HepG2 (cell line): ENCODE measurements around the gene LSM14B. TPM values are rescaled to one million over a fixed set of nuclear protein-coding genes. Genes with fewer than 3 reads are reported as not detected.

Experiments
- ATAC-seq: fragments of 200-7000 bp; cut with Tn5 transposase; 3 replicates; pipeline ENCODE4 v1.9.1; 2020; ENCODE audit warnings: mild to moderate bottlenecking, moderate library complexity
- BruUV-seq: library from RNA; stranded (reverse); fragments of 400-500 nt; replicated peaks from 2 replicates; lab custom pipeline; 2021; lab: Mats Ljungman, UMichigan
- CTCF ChIA-PET: fragments of 300-600 bp; formaldehyde crosslinking; extraction: SDS; loops from one replicate; lab custom pipeline; 2021; ENCODE audit warnings: low total read pairs, inconsistent platforms, low intra/inter-chr PET ratio; lab: Yijun Ruan, JAX
- POLR2A ChIA-PET: fragments of 350-600 bp; sonication (Branson Sonifier 250); formaldehyde crosslinking; loops from one replicate; lab custom pipeline; 2020; ENCODE audit warnings: antibody characterized with exemption, inconsistent platforms; lab: Yijun Ruan, JAX
- DNase-seq: peaks from one replicate; pipeline ENCODE4 v3.0.0-alpha.2; 2015; ENCODE audit warnings: low spot score
- FAIRE-seq: peaks from 3 replicates; lab custom pipeline; 2011; peaks lifted over from hg19 to GRCh38; lab: Jason Lieb, UNC
- H2AFZ ChIP-seq: one replicate; pipeline ENCODE4 v1.6.1; 2011; ENCODE audit warnings: low read length, inconsistent platforms
- H3K27ac ChIP-seq: fragments of 300-600 bp; 3 replicates; pipeline ENCODE4 v1.8.0; 2011; ENCODE audit warnings: mixed run types, mild to moderate bottlenecking, mixed read lengths, low read length, inconsistent platforms; ENCODE audit not compliant: insufficient read depth; ENCODE audit errors: extremely low read length
- H3K27me3 ChIP-seq, 2 experiments: fragments of 200-600 bp in 1 of 2; 2 replicates in 1 of 2; 3 replicates in 1 of 2; pipeline versions ENCODE4 v1.6.0 to v1.8.0; 2011; ENCODE audit warnings: low read length in 2 of 2, mild to moderate bottlenecking in 2 of 2, moderate library complexity in 2 of 2, inconsistent platforms in 1 of 2; ENCODE audit not compliant: insufficient read depth in 2 of 2, control insufficient read depth in 1 of 2
- H3K36me3 ChIP-seq, 2 experiments: fragments of 200-600 bp in 1 of 2; replicated peaks in 1 of 2; 2 replicates in 1 of 2; 3 replicates in 1 of 2; pipeline versions ENCODE4 v1.5.1 to v1.8.0; 2011; ENCODE audit warnings: low read length in 2 of 2, inconsistent platforms in 1 of 2; ENCODE audit not compliant: insufficient read depth in 2 of 2, control insufficient read depth in 1 of 2
- H3K4me1 ChIP-seq: 2 replicates; pipeline ENCODE4 v1.5.1; 2012; ENCODE audit warnings: low read length, inconsistent platforms; ENCODE audit not compliant: insufficient read depth
- H3K4me2 ChIP-seq: 2 replicates; pipeline ENCODE4 v1.6.0; 2011; ENCODE audit warnings: low read depth, low read length, inconsistent platforms
- H3K4me3 ChIP-seq, 3 experiments: fragments of 200-600 bp in 1 of 3; sonication (generic), shearing (Covaris generic) in 1 of 3; replicated peaks in 1 of 3; 2 replicates each; pipeline ENCODE4 v1.5.1; 2011 to 2016; ENCODE audit warnings: low read length in 3 of 3, inconsistent platforms in 2 of 3, low read depth in 2 of 3, mild to moderate bottlenecking in 2 of 3, control low read depth in 1 of 3, mixed read lengths in 1 of 3; ENCODE audit not compliant: insufficient read depth in 1 of 3
- H3K79me2 ChIP-seq: one replicate; pipeline ENCODE4 v1.6.1; 2011; ENCODE audit warnings: low read length, inconsistent platforms; ENCODE audit not compliant: insufficient read depth
- H3K9ac ChIP-seq: 2 replicates; pipeline ENCODE4 v1.6.0; 2011; ENCODE audit warnings: mild to moderate bottlenecking, low read depth, low read length, inconsistent platforms; ENCODE audit not compliant: insufficient read depth
- H3K9me3 ChIP-seq: 2 replicates; pipeline ENCODE4 v1.5.1; 2012; ENCODE audit warnings: mild to moderate bottlenecking, low read length
- H4K20me1 ChIP-seq: 2 replicates; pipeline ENCODE4 v1.6.0; 2011; ENCODE audit warnings: inconsistent platforms, mild to moderate bottlenecking, low read length, moderate library complexity; ENCODE audit not compliant: insufficient read depth
- CAMTA2 ChIP-seq: sonication (generic); formaldehyde crosslinking; IDR thresholded peaks from 2 replicates; pipeline ENCODE4 v1.4.0; 2020; ENCODE audit warnings: mild to moderate bottlenecking, missing genetic modification reagents, borderline replicate concordance
- ISL2 ChIP-seq: sonication (generic); formaldehyde crosslinking; IDR thresholded peaks from 2 replicates; pipeline ENCODE4 v1.5.0; 2020; ENCODE audit warnings: missing genetic modification reagents
- JUNB ChIP-seq: sonication (generic); formaldehyde crosslinking; IDR thresholded peaks from 2 replicates; pipeline ENCODE4 v1.8.0; 2022; ENCODE audit warnings: missing genetic modification reagents, mild to moderate bottlenecking, borderline replicate concordance
- PHF21A ChIP-seq: sonication (generic); formaldehyde crosslinking; IDR thresholded peaks from 2 replicates; pipeline ENCODE4 v1.5.0; 2020; ENCODE audit warnings: mild to moderate bottlenecking, missing genetic modification reagents
- RORA ChIP-seq: sonication (generic); formaldehyde crosslinking; IDR thresholded peaks from 2 replicates; pipeline ENCODE4 v1.5.0; 2020; ENCODE audit warnings: mild to moderate bottlenecking, missing genetic modification reagents, moderate library complexity
- TBL1XR1 ChIP-seq: fragments of 150-350 bp; IDR thresholded peaks from 2 replicates; pipeline ENCODE4 v1.6.1; 2014; ENCODE audit warnings: borderline replicate concordance, low read length; ENCODE audit not compliant: partially characterized antibody
- TBX3 ChIP-seq: fragments of 450-650 bp; IDR thresholded peaks from 2 replicates; pipeline ENCODE4 v1.6.1; 2017; ENCODE audit warnings: antibody characterized with exemption, mild to moderate bottlenecking, inconsistent platforms, borderline replicate concordance
- ZFAT ChIP-seq: sonication (generic); formaldehyde crosslinking; conservative IDR thresholded peaks from 2 replicates; pipeline ENCODE4 v1.8.1; 2023; ENCODE audit warnings: missing genetic modification reagents, inconsistent platforms
- ZFX ChIP-seq: sonication (generic); formaldehyde crosslinking; IDR thresholded peaks from 2 replicates; pipeline ENCODE4 v1.4.0; 2020; ENCODE audit warnings: mild to moderate bottlenecking, low read depth, missing genetic modification reagents, moderate library complexity
- ZHX2 ChIP-seq, 2 experiments: sonication (generic) in 1 of 2; formaldehyde crosslinking in 1 of 2; IDR thresholded peaks; 2 replicates each; pipeline versions ENCODE4 v1.6.1 to v1.9.0; 2014 to 2022; ENCODE audit warnings: antibody characterized with exemption in 1 of 2, borderline replicate concordance in 1 of 2, inconsistent platforms in 1 of 2, low read depth in 1 of 2, missing genetic modification reagents in 1 of 2
- ZNF253 ChIP-seq: sonication (generic); formaldehyde crosslinking; IDR thresholded peaks from 2 replicates; pipeline ENCODE4 v1.8.0; 2022; ENCODE audit warnings: mild to moderate bottlenecking, missing genetic modification reagents, borderline replicate concordance
- ZNF383 ChIP-seq: sonication (generic); formaldehyde crosslinking; IDR thresholded peaks from 2 replicates; pipeline ENCODE4 v1.4.0; 2020; ENCODE audit warnings: missing genetic modification reagents, mild to moderate bottlenecking, borderline replicate concordance
- ZNF550 ChIP-seq: sonication (generic); formaldehyde crosslinking; IDR thresholded peaks from 2 replicates; pipeline ENCODE4 v1.4.0; 2020; ENCODE audit warnings: mild to moderate bottlenecking, missing genetic modification reagents, borderline replicate concordance
- ZNF790 ChIP-seq: sonication (generic); formaldehyde crosslinking; IDR thresholded peaks from 2 replicates; pipeline ENCODE4 v1.8.0; 2022; ENCODE audit warnings: missing genetic modification reagents, mild to moderate bottlenecking, borderline replicate concordance
- WGBS: methylation state at CpG from one replicate; pipeline ENCODE4 v1.1.6; 2017; ENCODE audit warnings: low lambda C conversion rate; 5-methylcytosine and 5-hydroxymethylcytosine counted together
- in situ Hi-C: cut with HindIII; loops from 2 replicates; pipeline ENCODE4 v1.10.0; 2017; ENCODE audit warnings: low pct_unique_long_range_greater_than_20kb; ENCODE audit not compliant: extremely low pct_ligation_motif_present
- intact Hi-C: fragments of 100-400 bp; cut with micrococcal nuclease; formaldehyde crosslinking; loops from one replicate; pipeline ENCODE4 v1.10.0; 2022; ENCODE audit not compliant: unreplicated experiment
- polyA plus RNA-seq, 8 experiments: library from polyadenylated mRNA; depleted of rRNA in 3 of 8; stranded (reverse) in 7 of 8; unstranded in 1 of 8; fragments of >200 nt; fragmentation: Illumina TruSeq in 4 of 8; extraction: Trizol in 4 of 8; gene quantifications; 2 replicates each; pipeline versions ENCODE4 v1.2.1 to v1.2.3, GENCODE V29; 2011 to 2016; ENCODE audit warnings: low read depth in 4 of 8, missing spikeins in 1 of 8, mixed read lengths in 1 of 8; ENCODE audit not compliant: insufficient read depth in 1 of 8
- total RNA-seq, 5 experiments: library from RNA; depleted of rRNA; stranded (reverse); fragments of >200 nt; fragmentation: Illumina TruSeq; extraction: Trizol; gene quantifications; 2 replicates each; pipeline ENCODE4 v1.2.3, GENCODE V29; 2016; ENCODE audit warnings: low read depth in 1 of 5

The LSM14B gene
- total and polyA plus RNA-seq, 2 of the 13 experiments (the other 11 are each of a cell fraction or from before 2014, with no cell fraction given): 43.3 to 79.2 TPM

GRCh38 chr20:62087632-62088031 is 34.6 kb upstream of the LSM14B start (continued):
- TF ChIP-seq ZNF253 (CRISPR knock-in tag) (0 out of 2 replicates have a peak, but pooled peaks have one; percentile 16), ZNF550 (no peak)
- TF ChIP-seq, all 625 proteins: peak for 6

GRCh38 chr20:62088258-62089127 is 33.8 kb upstream of the LSM14B start:
- in situ Hi-C loops (no loop called here), intact Hi-C loops (no loop called here)
- ChIA-PET POLR2A (interaction anchor here (0.6 to 3.9 kb wide), 4 partner anchors 21 to 36 kb away, joined by 4 to 36 read pairs (median 6); partner anchors contain the start of gene TAF4), CTCF (no interaction called here)
- peaks cover 10% of the 10 kb centered on the region for H3K4me1 ChIP-seq
- no peak overlapping the region for H3K9ac ChIP-seq
- no peaks in the 10 kb centered on the region for H3K36me3 ChIP-seq
- ATAC-seq (peak; percentile 40), DNase-seq (peak; percentile 80), FAIRE-seq (peak; percentile 43)
- no TSS peak for BruUV-seq
- H3K79me2 ChIP-seq: no peaks in the 10 kb centered on the region
- 37% methylated on average over 15 of the region's 15 CpGs for WGBS
- peaks cover 13 to 46% of the 10 kb centered on the region in 2 experiments; a peak in 4 of 5 replicates for H3K27me3 ChIP-seq
- no peak overlapping the region for H3K4me3 ChIP-seq
- no peak overlapping the region for H3K4me2 ChIP-seq
- H4K20me1 ChIP-seq: no peaks in the 10 kb centered on the region
- H3K9me3 ChIP-seq: no peaks in the 10 kb centered on the region
- H3K27ac ChIP-seq: no peak overlapping the region
- no peak overlapping the region for H2AFZ ChIP-seq
- TF ChIP-seq TBX3: peak; percentile 43; the same call in 1 of the 2 replicates
- peak; percentile 80; the same call in 1 of the 2 replicates for TF ChIP-seq JUNB (CRISPR knock-in tag)
- TF ChIP-seq ZNF790 (CRISPR knock-in tag): no peak
- no peak for TF ChIP-seq RORA
- no peak for TF ChIP-seq ISL2
- TF ChIP-seq ZFX: no peak
- TF ChIP-seq TBL1XR1: peak; percentile 43
- no peak for TF ChIP-seq CAMTA2 (CRISPR knock-in tag)
- no peak for TF ChIP-seq PHF21A (CRISPR knock-in tag)
- TF ChIP-seq ZNF383: no peak
- no peak for TF ChIP-seq ZFAT (CRISPR knock-in tag)
- TF ChIP-seq ZHX2 (IDR thresholded peaks at IDR 0.05; ENCODE audit: low read depth): peak; percentile 69; the same call in 1 of the 2 replicates
- no peak for TF ChIP-seq ZHX2 (CRISPR knock-in tag; IDR thresholded peaks at IDR 0.05; ENCODE audit: borderline replicate concordance)
